LNCAP (cell line): ENCODE measurements around the gene ADGRA1.

Source experiments
- CTCF ChIP-seq: fragments of 450-650 bp; IDR thresholded peaks from 2 replicates; pipeline ENCODE4 v1.5.1; 2017; ENCODE audit warnings: mild to moderate bottlenecking

The ADGRA1 gene

DNA sequence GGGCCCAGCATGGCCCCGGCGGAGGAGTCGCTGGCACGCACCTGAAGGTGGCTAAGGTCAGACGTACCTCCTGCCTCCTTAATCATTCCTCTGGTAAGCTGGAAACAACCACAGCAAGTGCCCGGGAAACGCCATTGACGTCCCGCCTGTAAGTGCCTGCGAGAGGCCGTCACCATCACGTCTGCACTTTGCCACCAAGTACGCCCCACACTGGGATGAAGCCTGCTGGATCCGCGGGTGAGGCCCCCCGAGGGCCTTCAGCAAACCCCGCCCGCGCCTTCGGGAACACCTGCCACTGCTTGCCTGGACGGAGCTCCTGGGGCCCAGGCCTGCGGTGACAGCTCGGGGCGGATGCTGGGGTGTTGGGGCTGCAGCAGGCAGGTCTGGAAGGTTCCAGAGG, 12.5 kb downstream of the ADGRA1 start:
- no peak for TF ChIP-seq CTCF

GRCh38 chr10:133100706-133101415, 13.1 kb downstream of the ADGRA1 start:
- TF ChIP-seq CTCF, result no peak

- TF ChIP-seq CTCF, result no peak
These were observed 13.7 kb downstream of the ADGRA1 start for GRCh38 chr10:133101416-133101810.

DNA sequence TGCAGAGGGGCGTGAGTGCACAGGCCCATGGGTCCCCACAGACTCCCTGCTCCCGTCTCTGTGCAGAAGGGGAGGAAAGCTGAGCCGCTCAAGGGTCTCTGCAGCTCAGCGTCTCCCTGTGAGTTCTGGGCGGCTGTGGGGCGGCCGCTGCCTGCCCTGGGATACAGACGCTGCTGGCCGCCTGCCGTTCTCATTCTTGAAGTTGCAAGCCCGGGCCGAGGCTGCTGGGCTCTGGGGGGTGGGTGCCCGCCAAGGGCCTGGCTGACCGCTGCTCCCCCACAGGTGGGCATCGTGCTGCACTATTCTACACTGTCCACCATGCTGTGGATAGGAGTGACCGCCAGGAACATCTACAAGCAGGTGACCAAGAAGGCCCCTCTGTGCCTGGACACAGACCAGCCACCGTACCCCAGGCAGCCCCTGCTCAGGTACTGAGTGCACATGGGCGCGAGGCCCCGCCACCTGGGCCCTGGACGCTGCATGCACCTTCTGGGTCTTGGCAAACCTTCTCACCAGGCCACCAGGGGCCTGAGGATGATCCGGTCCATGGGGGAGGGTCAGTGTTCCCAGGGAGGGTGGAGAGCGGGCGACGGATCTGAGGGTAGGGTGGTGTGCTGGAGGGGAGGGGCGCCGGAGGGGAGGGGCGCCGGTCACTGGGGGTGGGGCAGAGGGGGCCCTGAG, 14.8 kb downstream of the ADGRA1 start:
- no peak for TF ChIP-seq CTCF

DNA sequence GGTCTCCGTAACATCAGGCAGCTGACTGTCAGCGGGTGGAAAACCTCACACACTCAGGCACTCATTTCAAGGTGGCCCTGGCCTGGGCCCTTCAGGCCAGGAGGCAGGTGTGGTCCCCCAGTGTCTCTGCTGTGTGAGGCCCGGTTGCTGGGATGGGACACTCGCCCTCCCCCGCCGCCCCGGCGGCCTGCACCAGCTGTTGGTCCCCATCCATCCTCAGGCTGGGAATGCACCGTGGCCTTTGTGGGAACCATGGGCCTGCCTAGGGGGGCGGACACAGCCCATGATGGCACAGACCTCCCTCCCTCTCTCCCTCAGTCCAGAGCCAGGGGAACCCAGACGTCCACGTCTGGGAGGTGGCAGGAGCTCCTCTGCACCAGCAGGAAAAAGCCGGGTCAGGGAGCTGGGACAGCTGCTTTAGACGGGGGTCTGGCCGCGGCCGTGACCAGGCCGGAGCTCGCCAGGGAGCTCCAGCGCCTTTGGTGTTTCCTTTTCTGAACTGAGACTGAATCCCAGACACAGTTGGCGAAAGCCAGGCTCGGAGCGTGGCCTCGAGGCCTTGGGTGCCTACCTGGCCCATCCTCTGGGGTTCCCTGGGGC, 15.7 kb downstream of the ADGRA1 start:
- no peak for TF ChIP-seq CTCF

- TF ChIP-seq CTCF, result no peak
These were observed 16.6 kb downstream of the ADGRA1 start for GRCh38 chr10:133104068-133104962.

GRCh38 chr10:133104963-133105640, 17.4 kb downstream of the ADGRA1 start:
- TF ChIP-seq CTCF, result no peak
